Kidney (tissue), 14 donors: Measurements from ENCODE around the gene CGNL1. TPM values are rescaled to one million over a fixed set of nuclear protein-coding genes. Genes with fewer than 3 reads are reported as not detected.

Experiments
- DNase-seq, 5 donors: peaks; one replicate each; pipeline ENCODE4 v3.0.0-alpha.2; 2013 to 2020
- FAIRE-seq: peaks from 2 replicates; lab custom pipeline; 2012; peaks lifted over from hg19 to GRCh38; lab: Jason Lieb, UNC
- H3K27ac ChIP-seq, 2 donors: one replicate each; pipeline ENCODE4 v1.7.0; 2013; ENCODE audit warnings: low read depth in 2 of 2, low read length in 2 of 2, inconsistent platforms in 1 of 2
- H3K27me3 ChIP-seq: one replicate; pipeline ENCODE4 v1.7.1; 2013; ENCODE audit warnings: low read length, inconsistent platforms; ENCODE audit not compliant: control insufficient read depth, insufficient read depth
- H3K36me3 ChIP-seq, 3 donors: one replicate each; pipeline versions ENCODE4 v1.7.0 to v1.7.1; 2013; ENCODE audit warnings: low read length in 3 of 3, control low read depth in 1 of 3, inconsistent platforms in 1 of 3; ENCODE audit not compliant: insufficient read depth in 3 of 3, control insufficient read depth in 2 of 3
- H3K4me1 ChIP-seq, 3 donors: one replicate each; pipeline versions ENCODE4 v1.7.0 to v1.7.1; 2013; ENCODE audit warnings: low read length in 3 of 3, inconsistent platforms in 1 of 3, low read depth in 1 of 3; ENCODE audit not compliant: control insufficient read depth in 2 of 3, insufficient read depth in 2 of 3
- H3K4me3 ChIP-seq, 3 donors: one replicate each; pipeline versions ENCODE4 v1.7.0 to v1.8.1; 2013; ENCODE audit warnings: low read length in 3 of 3, control low read depth in 1 of 3, inconsistent platforms in 1 of 3
- H3K9ac ChIP-seq, 3 donors: one replicate each; pipeline versions ENCODE4 v1.7.0 to v1.7.1; 2013; ENCODE audit warnings: low read length in 3 of 3, control low read depth in 1 of 3, inconsistent platforms in 1 of 3
- H3K9me3 ChIP-seq, 3 donors: one replicate each; pipeline versions ENCODE4 v1.7.0 to v1.7.1; 2013; ENCODE audit warnings: low read length in 3 of 3, control low read depth in 1 of 3, inconsistent platforms in 1 of 3; ENCODE audit not compliant: control insufficient read depth in 2 of 3, insufficient read depth in 1 of 3
- intact Hi-C: fragments of 100-400 bp; cut with DNase I; formaldehyde crosslinking; loops from one replicate; pipeline ENCODE4 v1.11.1; 2022
- polyA plus RNA-seq: library from polyadenylated mRNA; stranded (reverse); fragments of 350-450 nt; fragmentation: Illumina TruSeq; extraction: RNeasy Lipid Tissue Mini Kit (QIAGEN cat#74804); gene quantifications from one replicate; pipeline ENCODE4 v1.2.3, GENCODE V29; 2014; ENCODE audit warnings: low read depth, low replicate concordance; ENCODE audit not compliant: insufficient read depth
- total RNA-seq: library from RNA; stranded (reverse); fragmentation: NEBNext Ultra II Directional; extraction: Animal tissue kit (Norgen Biotek cat#: 25700); gene quantifications from one replicate; pipeline ENCODE4 v1.2.1, GENCODE V29; 2021
- TF ChIP-seq, protein P1 (sequence below): IDR thresholded peaks from 3 replicates; pipeline ENCODE4 v1.5.1; 2012; ENCODE audit warnings: mild to moderate bottlenecking, moderate library complexity, borderline replicate concordance; ENCODE audit not compliant: insufficient read depth; ENCODE audit errors: extremely low read depth
- donor health status: control.
- donor health status: control.
- donor health status: control.
- donor health status: control.
- donor health status: control.
- donor health status: DM: yes; HTN: yes; CAD: no.
- donor health status: Normal renal cell carcinoma (clear cell type).

CGNL1 gene
- total and polyA plus RNA-seq, 2 donors from 2014 or later, result 62.0 to 81.5 TPM

DNA sequence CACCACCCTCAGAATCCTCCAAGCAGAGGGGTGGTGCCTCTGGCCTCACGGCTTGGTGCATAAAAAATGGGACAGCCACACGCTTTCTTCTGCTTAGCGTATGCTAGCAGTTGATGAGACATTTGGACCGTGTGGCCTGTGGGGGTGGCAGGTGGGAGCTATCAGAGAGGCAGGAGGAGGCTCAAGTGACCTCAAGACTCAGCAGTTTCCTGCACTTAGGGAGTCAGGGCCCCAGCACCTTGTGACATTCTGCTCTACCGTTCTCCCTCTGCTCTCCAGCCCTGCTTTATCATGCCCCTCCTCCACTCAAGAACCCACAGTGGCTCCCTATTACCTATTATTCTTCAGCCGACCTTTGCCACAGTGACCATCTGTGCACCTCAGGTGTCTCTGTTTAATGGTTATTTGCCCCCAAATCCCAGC lies 41.0 kb upstream of the CGNL1 start:
- Histone ChIP-seq H3K4me3 (no peak overlapping the region), H3K4me1 (no peaks in the 10 kb centered on the region), H3K27me3 (no peaks in the 10 kb centered on the region), H3K9me3 (no peaks in the 10 kb centered on the region), H3K27ac (no peak overlapping the region), H3K9ac (no peak overlapping the region), H3K36me3 (no peaks in the 10 kb centered on the region)
- intact Hi-C loops, result no loop called here
- TF ChIP-seq, protein P1, sequence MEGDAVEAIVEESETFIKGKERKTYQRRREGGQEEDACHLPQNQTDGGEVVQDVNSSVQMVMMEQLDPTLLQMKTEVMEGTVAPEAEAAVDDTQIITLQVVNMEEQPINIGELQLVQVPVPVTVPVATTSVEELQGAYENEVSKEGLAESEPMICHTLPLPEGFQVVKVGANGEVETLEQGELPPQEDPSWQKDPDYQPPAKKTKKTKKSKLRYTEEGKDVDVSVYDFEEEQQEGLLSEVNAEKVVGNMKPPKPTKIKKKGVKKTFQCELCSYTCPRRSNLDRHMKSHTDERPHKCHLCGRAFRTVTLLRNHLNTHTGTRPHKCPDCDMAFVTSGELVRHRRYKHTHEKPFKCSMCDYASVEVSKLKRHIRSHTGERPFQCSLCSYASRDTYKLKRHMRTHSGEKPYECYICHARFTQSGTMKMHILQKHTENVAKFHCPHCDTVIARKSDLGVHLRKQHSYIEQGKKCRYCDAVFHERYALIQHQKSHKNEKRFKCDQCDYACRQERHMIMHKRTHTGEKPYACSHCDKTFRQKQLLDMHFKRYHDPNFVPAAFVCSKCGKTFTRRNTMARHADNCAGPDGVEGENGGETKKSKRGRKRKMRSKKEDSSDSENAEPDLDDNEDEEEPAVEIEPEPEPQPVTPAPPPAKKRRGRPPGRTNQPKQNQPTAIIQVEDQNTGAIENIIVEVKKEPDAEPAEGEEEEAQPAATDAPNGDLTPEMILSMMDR, result no peak
- DNase-seq (no peak), FAIRE-seq (no peak)

DNA sequence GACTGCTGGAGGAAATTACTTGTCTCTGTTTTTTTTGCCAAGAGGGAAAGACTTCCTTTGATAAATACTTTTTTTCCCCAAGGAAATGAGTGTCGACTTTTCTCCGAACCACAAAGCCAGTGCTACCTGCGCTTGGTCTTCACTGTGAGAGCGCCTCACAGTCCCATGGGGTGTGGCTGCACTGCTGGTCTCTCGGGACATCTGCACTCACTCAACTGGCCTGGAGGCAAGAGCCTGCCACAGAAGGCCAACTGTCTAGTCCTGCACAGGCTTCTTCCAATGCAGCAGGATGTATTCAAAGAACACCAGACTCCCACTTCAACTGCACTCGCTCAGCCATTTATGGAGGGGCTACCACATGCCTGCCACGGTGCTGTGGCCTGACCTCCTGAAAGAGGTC lies 40.6 kb upstream of the CGNL1 start:
- no peak overlapping the region for H3K4me3 ChIP-seq
- intact Hi-C loops, result no loop called here
- H3K4me1 ChIP-seq, result peaks cover 0 to under 1% (median 0%) of the 10 kb centered on the region in 3 donors
- H3K27ac ChIP-seq, result no peak overlapping the region
- no peaks in the 10 kb centered on the region for H3K36me3 ChIP-seq
- H3K9ac ChIP-seq, result no peak overlapping the region
- TF ChIP-seq, protein P1, result no peak
- H3K9me3 ChIP-seq, result no peaks in the 10 kb centered on the region
- no peaks in the 10 kb centered on the region for H3K27me3 ChIP-seq
- no peak for FAIRE-seq
- peak in 1 of 5 donors; percentile 24 for DNase-seq

DNA sequence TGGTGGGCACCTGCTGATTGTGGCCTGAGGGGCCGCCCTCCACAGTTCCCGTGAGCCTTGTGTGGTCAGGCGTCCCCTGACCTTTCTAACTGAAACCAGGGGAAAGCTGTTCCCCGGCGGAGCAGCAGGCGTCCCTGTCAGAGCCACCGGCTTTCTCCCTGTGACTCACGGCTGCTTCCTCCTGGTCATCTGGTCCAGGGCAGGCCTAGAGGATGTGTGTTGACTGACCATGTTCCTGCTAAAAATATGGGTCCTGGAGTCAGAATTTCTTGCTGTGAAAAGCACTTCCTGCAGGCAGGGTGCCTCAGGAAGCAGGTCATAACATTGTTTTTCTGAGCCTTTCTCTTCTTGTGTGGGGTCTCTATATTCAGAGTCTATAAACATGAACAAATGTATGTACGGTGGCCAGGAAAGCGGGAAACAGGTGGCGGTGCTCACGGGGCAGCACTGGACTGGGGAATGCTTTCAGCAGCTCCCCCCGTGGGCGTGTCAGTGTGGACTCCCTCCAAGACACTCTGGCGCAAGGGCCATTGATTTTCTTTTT lies 38.4 kb upstream of the CGNL1 start:
- DNase-seq (peak in 3 of 5 donors; percentile 34 to 75 (median 48)), FAIRE-seq (no peak)
- TF ChIP-seq, protein P1, result no peak
- Histone ChIP-seq H3K27me3 (no peaks in the 10 kb centered on the region), H3K9ac (no peak overlapping the region), H3K4me3 (no peak overlapping the region), H3K9me3 (no peaks in the 10 kb centered on the region), H3K36me3 (no peaks in the 10 kb centered on the region), H3K4me1 (peaks cover 0 to 4% (median 0%) of the 10 kb centered on the region in 3 donors), H3K27ac (no peak overlapping the region)
- intact Hi-C loops, result no loop called here

DNA sequence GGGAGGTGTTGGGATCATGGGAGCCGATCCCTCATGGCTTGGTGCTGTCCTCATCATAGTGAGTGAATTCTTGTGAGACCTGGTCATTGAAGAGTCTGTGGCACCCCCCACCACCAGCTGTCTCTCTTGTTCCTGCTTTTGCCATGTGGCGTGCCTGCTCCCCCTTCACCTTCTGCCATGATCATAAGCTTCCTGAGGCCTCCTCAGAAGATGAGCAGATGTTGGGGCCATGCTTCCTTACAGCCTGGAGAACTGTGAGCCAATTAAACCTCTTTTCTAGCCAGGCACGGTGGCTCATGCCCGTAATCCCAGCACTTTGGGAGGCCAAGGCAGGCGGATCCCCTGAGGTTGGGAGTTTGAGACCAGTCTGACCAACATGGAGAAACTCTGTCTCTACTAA lies 37.0 kb upstream of the CGNL1 start:
- H3K9ac ChIP-seq, result no peak overlapping the region
- no peak for FAIRE-seq
- H3K9me3 ChIP-seq, result no peaks in the 10 kb centered on the region
- no peaks in the 10 kb centered on the region for H3K27me3 ChIP-seq
- intact Hi-C loops, result no loop called here
- no peak for DNase-seq
- H3K4me3 ChIP-seq, result no peak overlapping the region
- TF ChIP-seq, protein P1, result no peak
- H3K36me3 ChIP-seq, result no peaks in the 10 kb centered on the region
- H3K27ac ChIP-seq, result no peak overlapping the region
- peaks cover 0 to 4% (median 0%) of the 10 kb centered on the region in 3 donors for H3K4me1 ChIP-seq
